GM12878 (cell line): Measurements from ENCODE around the gene OTOGL. TPM values are rescaled to one million over a fixed set of nuclear protein-coding genes. Genes with fewer than 3 reads are reported as not detected.
A peak's percentile ranks its signal among the peaks of the same experiment; 100 is the strongest.

Source experiments
- ASH2L ChIP-seq: fragments of 300-600, 200-600 bp; sonication (generic); IDR thresholded peaks from 2 replicates; pipeline ENCODE4 v1.6.1; 2017; ENCODE audit warnings: low read depth, mild to moderate bottlenecking, borderline replicate concordance
- ATF7 ChIP-seq: fragments of 450-650 bp; IDR thresholded peaks from 2 replicates; pipeline ENCODE4 v1.6.1; 2016; ENCODE audit warnings: low read depth, mild to moderate bottlenecking
- BCLAF1 ChIP-seq: fragments of 450-650 bp; IDR thresholded peaks from 2 replicates; pipeline ENCODE4 v1.6.1; 2017; ENCODE audit warnings: antibody characterized with exemption, mild to moderate bottlenecking, moderate library complexity
- CTCF ChIP-seq, 3 experiments: IDR thresholded peaks in 2 of 3; conservative IDR thresholded peaks in 1 of 3; 2 replicates each; pipeline ENCODE4 v1.5.1; 2011; ENCODE audit warnings: low read depth in 3 of 3, low read length in 3 of 3, mild to moderate bottlenecking in 3 of 3, control low read depth in 2 of 3, moderate library complexity in 2 of 3, inconsistent platforms in 1 of 3, mixed read lengths in 1 of 3; ENCODE audit not compliant: control insufficient read depth in 2 of 3, insufficient read depth in 1 of 3; ENCODE audit errors: extremely low read depth in 1 of 3
- ELK1 ChIP-seq: IDR thresholded peaks from 2 replicates; pipeline ENCODE4 v1.6.1; 2012; ENCODE audit warnings: low read depth, low read length, improper control_type of control experiment
- ESRRA ChIP-seq: IDR thresholded peaks from 2 replicates; pipeline ENCODE4 v1.6.1; 2012; ENCODE audit warnings: mild to moderate bottlenecking, low read length, improper control_type of control experiment
- FOS ChIP-seq: IDR thresholded peaks from 3 replicates; pipeline ENCODE4 v1.6.1; 2011; ENCODE audit warnings: borderline replicate concordance; ENCODE audit not compliant: insufficient read length; ENCODE audit errors: extremely low read depth
- HDGF ChIP-seq: fragments of 450-650 bp; IDR thresholded peaks from 2 replicates; pipeline ENCODE4 v1.6.1; 2016; ENCODE audit warnings: antibody characterized with exemption
- HSF1 ChIP-seq: fragments of 150-350 bp; IDR thresholded peaks from 2 replicates; pipeline ENCODE4 v1.6.1; 2014; ENCODE audit warnings: mild to moderate bottlenecking, low read depth, low read length
- MEF2A ChIP-seq: IDR thresholded peaks from 2 replicates; pipeline ENCODE4 v1.6.1; 2011; ENCODE audit warnings: low read depth, mild to moderate bottlenecking, low read length, moderate library complexity; ENCODE audit not compliant: insufficient read depth
- NBN ChIP-seq: fragments of 450-650 bp; IDR thresholded peaks from 2 replicates; pipeline ENCODE4 v1.6.1; 2016
- NKRF ChIP-seq: fragments of 450-650 bp; conservative IDR thresholded peaks from 2 replicates; pipeline ENCODE4 v1.6.1; 2017; ENCODE audit warnings: mild to moderate bottlenecking, moderate library complexity
- PAX8 ChIP-seq: fragments of 450-650 bp; IDR thresholded peaks from 2 replicates; pipeline ENCODE4 v1.6.1; 2017; ENCODE audit warnings: mild to moderate bottlenecking, moderate library complexity
- POLR2A ChIP-seq: IDR thresholded peaks from 2 replicates; pipeline ENCODE4 v1.6.1; 2011; ENCODE audit warnings: low read depth, mild to moderate bottlenecking, low read length
- SREBF1 ChIP-seq: IDR thresholded peaks from 2 replicates; pipeline ENCODE4 v1.6.1; 2012; ENCODE audit warnings: mild to moderate bottlenecking, low read length
- SREBF2 ChIP-seq: IDR thresholded peaks from 2 replicates; pipeline ENCODE4 v1.6.1; 2012; ENCODE audit warnings: mild to moderate bottlenecking, low read length
- STAT1 ChIP-seq: fragments of 450-650 bp; conservative IDR thresholded peaks from 2 replicates; pipeline ENCODE4 v1.6.1; 2014; ENCODE audit warnings: antibody characterized with exemption, mild to moderate bottlenecking
- STAT3 ChIP-seq: IDR thresholded peaks from 2 replicates; pipeline ENCODE4 v1.6.1; 2011; ENCODE audit warnings: low read depth, low read length, improper control_type of control experiment
- SUPT20H ChIP-seq: IDR thresholded peaks from 2 replicates; pipeline ENCODE4 v1.6.1; 2011; ENCODE audit warnings: low read depth, mild to moderate bottlenecking, low read length, moderate library complexity, borderline replicate concordance; ENCODE audit not compliant: control insufficient read depth
- SUZ12 ChIP-seq: fragments of 200-600 bp; sonication (generic); IDR thresholded peaks from one replicate; pipeline ENCODE4 v1.6.1; 2018; ENCODE audit warnings: antibody characterized with exemption, mild to moderate bottlenecking; ENCODE audit not compliant: unreplicated experiment
- TARDBP ChIP-seq: IDR thresholded peaks from 2 replicates; pipeline ENCODE4 v1.6.1; 2016; ENCODE audit warnings: borderline replicate concordance
- TCF7 ChIP-seq: IDR thresholded peaks from 2 replicates; pipeline ENCODE4 v1.6.1; 2014; ENCODE audit warnings: antibody characterized with exemption, borderline replicate concordance
- ZNF24 ChIP-seq: fragments of 450-650 bp; IDR thresholded peaks from 2 replicates; pipeline ENCODE4 v1.6.1; 2017; ENCODE audit warnings: antibody characterized with exemption, mild to moderate bottlenecking
- ZNF384 ChIP-seq: IDR thresholded peaks from 2 replicates; pipeline ENCODE4 v1.6.1; 2012; ENCODE audit warnings: low read depth, mild to moderate bottlenecking, low read length, improper control_type of control experiment, borderline replicate concordance
- ZNF622 ChIP-seq: fragments of 450-650 bp; IDR thresholded peaks from 2 replicates; pipeline ENCODE4 v1.6.1; 2017; ENCODE audit warnings: mild to moderate bottlenecking, inconsistent platforms
- polyA plus RNA-seq, 11 experiments: library from polyadenylated mRNA; depleted of rRNA in 4 of 11; unstranded in 6 of 11; stranded (reverse) in 5 of 11; fragments of >200 nt; fragmentation: Nextera tagmentation in 4 of 11; fragmentation: Illumina TruSeq in 1 of 11; extraction: Ambion mirVana in 4 of 11; extraction: Trizol in 1 of 11; gene quantifications; 1 replicate in 1 of 11; 2 replicates in 10 of 11; pipeline versions ENCODE4 v1.2.1 to v1.2.3, GENCODE V29; 2011 to 2016; ENCODE audit warnings: inconsistent platforms in 2 of 11, missing spikeins in 2 of 11, low read depth in 1 of 11
- total RNA-seq, 4 experiments: library from RNA; depleted of rRNA in 3 of 4; stranded (reverse); fragments of >200 nt in 3 of 4; fragmentation: Illumina TruSeq in 1 of 4; extraction: Trizol in 1 of 4; gene quantifications; 2 replicates each; pipeline versions ENCODE4 v1.2.1 to v1.2.3, GENCODE V29; 2013 to 2021

OTOGL gene
- total and polyA plus RNA-seq, 10 of the 15 experiments (the other 5 are each of a cell fraction or from before 2014, with no cell fraction given), result 0.04 to 3.7 (median 0.27) TPM

- no peak for TF ChIP-seq SUZ12
- no peak for TF ChIP-seq ZNF24
- no peak for TF ChIP-seq STAT1
- TF ChIP-seq HSF1, result no peak
- TF ChIP-seq NKRF, result no peak
- TF ChIP-seq ESRRA, result no peak
- 0 out of 2 replicates have a peak, but pooled peaks have one; percentile 37 for TF ChIP-seq NBN
- TF ChIP-seq TCF7, result peak; percentile 62; the same call in 1 of the 2 replicates
- TF ChIP-seq STAT3, result no peak
- TF ChIP-seq PAX8, result no peak
- peak; percentile 93 for TF ChIP-seq ATF7
- no peak for TF ChIP-seq ELK1
- no peak for TF ChIP-seq SREBF1
- TF ChIP-seq HDGF, result no peak
- no peak for TF ChIP-seq ZNF622
- TF ChIP-seq SREBF2, result no peak
- no peak for TF ChIP-seq SUPT20H
- peak; percentile 84 for TF ChIP-seq MEF2A
- no peak for TF ChIP-seq FOS
- TF ChIP-seq POLR2A, result no peak
- no peak for TF ChIP-seq TARDBP
- no peak for TF ChIP-seq ASH2L
- TF ChIP-seq ZNF384, result peak; percentile 88
- TF ChIP-seq CTCF (IDR thresholded peaks at IDR 0.05 in 2 of 3, conservative IDR thresholded peaks at IDR 0.05 in 1 of 3; ENCODE audit: control insufficient read depth in 2 of 3, extremely low read depth in 1 of 3, insufficient read depth in 1 of 3, low read depth in 3 of 3, low read length in 3 of 3), result no peak
- no peak for TF ChIP-seq BCLAF1
Observed at GRCh38 chr12:80299976-80300375, 200.6 kb downstream of the OTOGL start (continued).
